NCI-H510A treated with DMSO at 0.1 percent for 48 hours (cell line): ENCODE data around the gene TMEM41B.
"Not testable (repeated sequence)": the region's sequence is repeated elsewhere in the genome, so short reads cannot be mapped to it uniquely, and the experiment has no call there.

Experiments
- DNase-seq: peaks from one replicate; lab custom pipeline; 2025; lab: John Stamatoyannopoulos, UW

Gene TMEM41B

DNA sequence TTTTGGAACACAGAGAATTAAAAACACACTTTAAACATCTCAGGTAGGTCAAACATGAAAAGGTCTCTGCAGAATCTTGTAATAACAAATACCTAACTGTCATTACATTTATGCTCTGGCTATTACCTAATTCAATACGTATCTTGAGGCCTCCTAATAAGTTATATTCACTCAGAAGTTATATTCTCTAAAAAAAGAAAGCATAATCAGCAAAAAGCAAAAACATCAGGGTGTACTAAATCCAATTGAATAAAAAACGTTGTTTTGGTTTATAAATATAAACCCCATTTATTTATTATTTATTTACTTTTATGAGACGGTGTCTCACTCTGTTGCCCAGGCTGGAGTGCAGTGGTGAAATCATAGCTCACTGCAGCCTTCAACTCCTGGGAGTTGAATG lies 10.2 kb downstream of the TMEM41B start:
- no peak for DNase-seq

DNA sequence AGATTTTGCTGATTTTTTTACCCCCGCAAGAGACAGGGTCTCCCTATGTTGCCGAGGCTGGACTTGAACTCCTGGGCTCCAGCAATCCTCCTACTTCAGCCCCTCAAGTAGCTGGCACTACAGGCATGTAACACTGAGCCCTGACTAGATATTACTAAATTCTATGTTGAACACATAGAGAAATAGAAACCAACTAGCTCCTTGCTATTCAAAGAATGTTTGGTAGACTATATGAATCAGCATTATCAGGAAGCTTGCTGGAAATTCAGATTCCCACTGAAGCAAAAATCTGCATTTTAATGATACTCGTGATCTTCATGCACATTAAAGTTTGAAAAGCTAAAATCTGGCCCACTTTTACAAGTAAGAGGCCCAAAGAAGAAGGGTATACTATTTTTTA lies 11.9 kb downstream of the TMEM41B start:
- no peak for DNase-seq

DNA sequence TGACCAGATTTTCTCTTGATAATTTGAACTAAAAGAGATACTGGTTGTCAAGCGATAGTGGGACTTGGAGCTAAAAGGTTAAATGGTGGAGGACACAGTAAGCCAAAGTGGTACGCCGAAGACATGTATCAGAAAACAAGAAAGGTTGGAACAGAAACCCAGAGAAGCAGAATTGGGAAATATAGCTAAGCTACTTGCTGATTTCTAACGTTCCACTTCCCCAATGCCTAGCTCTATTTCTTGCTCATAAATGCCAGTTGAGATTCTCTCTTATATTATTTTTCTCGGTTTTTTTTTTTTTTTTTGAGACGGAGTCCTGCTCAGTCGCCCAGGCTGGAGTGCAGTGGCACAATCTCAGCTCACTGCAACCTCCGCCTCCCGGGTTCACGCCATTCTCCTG lies 12.7 kb downstream of the TMEM41B start:
- DNase-seq = no peak

DNA sequence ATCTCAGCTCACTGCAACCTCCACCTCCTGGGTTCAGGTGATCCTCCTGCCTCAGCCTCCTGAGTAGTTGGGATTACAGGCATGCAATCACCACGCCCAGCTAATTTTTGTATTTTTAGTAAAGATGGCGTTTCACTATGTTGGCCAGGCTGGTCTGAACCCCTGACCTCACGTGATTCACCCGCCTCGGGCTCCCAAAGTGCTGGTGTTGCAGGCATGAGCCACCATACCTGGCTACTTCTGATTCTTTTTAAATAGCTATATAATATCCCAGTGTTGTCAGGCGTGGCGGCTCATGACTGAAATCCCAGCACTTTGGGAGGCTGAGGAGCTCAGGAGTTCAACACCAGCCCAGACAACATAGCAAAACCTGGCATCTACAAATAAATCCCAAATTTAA lies 20.7 kb downstream of the TMEM41B start:
- DNase-seq = no peak

DNA sequence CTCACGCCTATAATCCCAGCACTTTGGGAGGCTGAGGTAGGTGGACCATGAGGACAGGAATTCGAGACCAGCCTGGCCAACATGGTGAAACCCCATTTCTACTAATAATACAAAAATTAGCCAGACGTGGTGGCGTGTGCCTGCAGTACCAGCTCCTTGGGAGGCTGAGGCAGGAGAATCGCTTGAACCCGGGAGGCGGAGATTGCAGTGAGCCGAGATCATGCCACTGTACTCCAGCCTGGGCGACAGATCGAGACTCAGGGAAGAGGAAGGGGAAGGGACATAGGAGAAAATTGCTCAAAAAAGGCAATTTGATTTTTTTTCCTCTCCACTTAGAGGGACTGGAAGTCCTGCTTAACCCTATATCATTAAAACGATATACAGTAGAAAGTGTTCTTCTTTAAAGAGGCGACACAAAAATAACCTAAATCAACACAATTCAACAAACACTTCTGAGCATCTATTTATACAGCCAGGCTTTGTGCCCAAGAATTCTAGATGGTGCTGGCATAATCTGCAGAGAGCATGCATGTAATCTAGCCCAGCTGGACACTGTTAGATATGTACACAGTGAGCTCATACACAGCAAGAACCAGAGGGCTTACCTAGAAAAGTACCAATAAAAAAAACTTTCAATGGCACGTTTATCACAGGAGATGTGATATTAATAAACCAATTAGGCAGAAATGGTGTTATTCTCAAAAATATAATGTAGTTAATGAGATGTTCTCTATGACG lies 28.4 kb downstream of the TMEM41B start:
- no peak for DNase-seq

DNA sequence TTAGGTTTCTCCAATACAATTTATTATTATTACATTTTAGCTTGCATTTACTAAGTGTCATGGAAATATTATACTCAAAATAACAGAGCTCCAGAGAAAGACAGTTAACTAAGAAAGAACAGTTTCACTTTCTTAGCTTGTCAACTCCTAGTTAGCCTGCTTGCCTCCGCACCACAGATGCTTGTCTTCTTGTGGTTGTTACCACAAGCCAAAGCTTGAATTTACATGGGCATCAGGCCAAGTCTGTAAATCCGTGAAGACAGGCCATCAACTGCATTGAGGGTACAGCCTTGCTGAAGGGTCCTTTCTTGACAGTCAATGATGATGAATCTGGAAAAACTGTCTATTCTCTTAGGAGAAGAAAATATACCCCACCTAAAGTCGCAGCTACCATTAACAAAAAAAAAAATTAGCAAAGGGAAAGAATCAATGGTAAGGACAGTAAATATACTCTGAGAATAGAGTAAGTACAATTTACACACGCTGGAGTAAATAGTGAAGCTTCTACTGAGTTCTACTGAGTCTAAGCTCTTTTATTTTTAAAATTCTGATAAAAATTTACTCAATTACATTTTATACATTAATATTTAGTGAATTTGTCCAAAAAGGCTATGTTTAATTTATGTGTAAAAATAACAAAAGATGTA lies 33.6 kb downstream of the TMEM41B start:
- DNase-seq = peak; percentile 10

DNA sequence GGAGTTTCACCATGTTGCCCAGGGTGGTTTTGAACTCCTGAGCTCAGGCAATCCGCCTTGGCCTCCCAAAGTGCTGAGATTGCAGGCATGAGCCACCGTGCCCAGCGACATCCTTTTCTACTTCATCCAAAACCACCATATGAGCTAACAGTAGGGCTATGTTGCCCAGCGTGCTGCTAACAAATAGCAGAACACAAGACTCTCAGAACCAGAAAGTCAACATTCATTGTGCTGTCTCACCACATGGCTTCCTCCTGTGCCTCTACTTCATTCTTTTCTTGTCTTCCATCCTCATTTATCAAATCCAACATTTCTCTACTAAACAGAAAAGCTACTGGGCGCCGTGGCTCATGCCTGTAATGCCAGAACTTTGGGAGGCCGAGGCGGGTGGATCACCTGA lies 37.2 kb downstream of the TMEM41B start:
- no peak for DNase-seq

DNA sequence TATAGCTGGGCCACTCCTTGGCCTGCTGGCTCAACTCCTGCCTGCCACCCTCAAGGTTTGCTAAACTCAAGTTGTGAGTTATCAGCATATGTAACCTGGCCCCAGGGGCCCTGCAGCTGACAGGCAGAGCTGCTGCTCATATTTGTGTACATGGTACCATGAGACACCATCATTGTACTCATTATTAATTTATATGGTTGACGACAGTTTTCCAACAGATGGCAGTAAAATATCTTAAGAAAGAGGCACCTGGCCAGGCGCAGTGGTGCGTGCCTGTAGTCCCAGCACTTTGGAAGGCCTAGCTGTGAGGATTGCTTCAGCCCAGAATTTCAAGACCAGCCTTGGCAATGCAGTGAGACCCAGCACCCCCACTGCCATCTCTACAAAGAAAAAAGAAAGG lies 37.8 kb downstream of the TMEM41B start:
- DNase-seq = no peak

DNA sequence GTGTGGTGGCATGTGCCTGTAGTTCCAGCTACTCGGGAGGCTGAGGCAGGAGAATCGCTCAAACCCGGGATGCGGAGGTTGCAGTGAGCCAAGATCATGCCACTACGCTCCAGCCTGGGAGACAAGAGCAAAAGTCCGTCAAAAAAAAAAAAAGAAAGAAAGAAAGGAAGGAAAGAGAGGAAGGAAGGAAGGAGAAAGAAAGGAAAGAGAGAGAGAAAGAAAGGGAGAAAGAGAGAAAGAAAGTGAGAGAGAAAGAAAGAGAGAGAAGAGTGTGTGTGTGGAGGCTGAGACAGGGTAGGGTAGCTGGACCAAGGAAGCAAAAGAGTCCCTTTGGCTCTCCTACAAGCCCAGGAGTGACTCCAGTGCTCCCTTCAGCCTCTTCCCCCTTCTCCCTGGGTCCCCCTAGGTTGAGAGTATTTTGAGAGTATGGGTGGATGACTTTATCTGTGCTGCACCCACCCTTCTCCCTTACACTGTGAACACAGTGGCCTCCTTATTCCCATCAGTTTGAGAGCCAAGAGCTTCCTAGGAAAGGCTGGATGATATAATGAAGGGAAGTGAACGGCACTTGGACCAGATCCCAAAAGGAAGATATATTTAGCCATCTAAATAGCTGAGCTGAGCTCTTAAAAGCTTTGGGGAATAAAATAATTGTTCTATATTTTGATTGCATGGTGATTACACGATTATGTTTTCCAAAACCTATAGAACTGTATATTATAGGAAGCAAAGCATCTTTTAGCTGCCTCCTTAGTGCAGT lies 39.7 kb downstream of the TMEM41B start:
- no peak for DNase-seq

DNA sequence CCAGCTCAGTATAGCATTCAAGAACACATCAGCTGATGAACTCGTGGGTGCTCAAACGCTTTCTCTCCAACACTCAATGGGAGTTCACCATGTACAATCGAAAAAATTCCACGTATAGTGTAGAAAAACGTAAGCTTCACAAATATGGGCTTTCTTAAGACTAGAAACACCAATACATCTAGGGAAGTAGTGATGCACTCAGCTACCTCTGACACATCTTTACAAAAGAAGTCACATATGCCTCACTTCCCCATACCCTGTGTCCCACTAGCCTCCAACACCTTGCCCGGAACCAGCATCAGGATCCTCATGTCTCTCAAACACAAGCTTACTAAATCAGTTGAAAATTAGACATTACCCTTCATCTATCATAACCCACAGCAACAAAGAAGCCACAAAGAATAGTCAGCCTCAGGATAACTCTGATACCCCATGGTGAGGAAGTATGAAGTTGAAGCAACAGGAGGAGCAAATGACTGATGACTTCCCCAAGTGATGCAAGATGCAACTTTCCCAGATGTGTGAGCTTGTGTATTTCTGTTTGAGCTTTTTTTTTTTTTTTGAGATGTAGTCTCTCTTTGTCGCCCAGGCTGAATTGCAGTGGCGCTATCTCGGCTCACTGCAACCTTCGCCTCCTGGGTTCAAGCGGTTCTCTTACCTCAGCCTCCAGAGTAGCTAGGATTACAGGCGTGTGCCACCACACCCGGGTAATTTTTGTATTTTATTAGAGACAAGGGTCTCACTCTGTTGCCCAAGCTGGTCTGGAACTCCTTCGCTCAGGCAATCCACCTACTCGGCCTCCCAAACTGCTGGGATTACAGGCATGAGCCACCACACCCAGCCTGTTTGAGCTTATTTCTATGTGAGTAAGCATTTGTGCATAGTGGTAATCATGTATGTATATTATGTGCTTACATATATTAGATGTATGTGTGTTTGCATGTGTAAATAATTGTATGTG lies 40.7 kb downstream of the TMEM41B start:
- DNase-seq = no peak

DNA sequence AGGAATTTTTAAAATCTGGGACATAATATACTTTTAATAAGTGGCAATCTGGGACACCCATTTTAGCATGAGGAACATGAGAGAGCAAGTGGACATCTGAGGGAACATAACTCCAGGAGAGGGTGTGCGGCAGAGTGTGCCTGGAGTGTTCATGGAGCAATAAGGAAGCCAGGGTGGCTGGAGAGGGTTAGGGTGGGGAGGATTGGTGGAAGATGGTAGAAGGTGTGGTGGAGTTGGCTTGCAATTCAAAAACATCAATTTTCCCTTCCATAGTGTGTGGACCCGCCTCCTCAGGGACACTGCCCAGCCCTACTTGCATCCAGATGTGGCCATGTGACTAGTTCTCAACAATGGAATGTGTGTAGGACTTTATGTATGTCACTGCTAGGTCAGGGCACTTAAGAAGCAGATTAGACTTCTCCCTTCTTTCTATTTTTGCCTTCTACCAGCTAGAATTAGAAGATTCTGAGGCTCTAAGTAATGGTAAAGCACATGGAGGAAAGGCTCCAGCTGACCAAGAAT lies 44.8 kb downstream of the TMEM41B start:
- no peak for DNase-seq

DNA sequence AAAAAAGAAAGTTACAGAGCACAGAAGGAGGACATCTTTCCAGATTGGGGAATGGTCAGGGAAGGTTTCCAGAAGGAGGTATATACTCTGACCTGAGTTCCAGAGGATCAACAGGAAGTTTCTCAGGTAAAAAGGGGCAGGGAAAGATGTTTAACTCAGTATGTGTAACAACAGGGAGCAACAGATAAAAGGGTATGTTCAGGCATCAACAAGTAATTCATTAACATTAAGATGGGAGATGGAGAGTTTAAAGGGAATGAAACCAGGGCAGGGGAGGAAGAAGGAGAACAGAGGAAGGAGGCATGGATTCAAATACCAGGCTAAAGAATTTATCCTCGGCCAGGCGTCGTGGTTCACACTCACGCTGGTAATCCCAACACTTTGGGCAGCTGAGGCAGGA lies 46.7 kb downstream of the TMEM41B start:
- no peak for DNase-seq

DNA sequence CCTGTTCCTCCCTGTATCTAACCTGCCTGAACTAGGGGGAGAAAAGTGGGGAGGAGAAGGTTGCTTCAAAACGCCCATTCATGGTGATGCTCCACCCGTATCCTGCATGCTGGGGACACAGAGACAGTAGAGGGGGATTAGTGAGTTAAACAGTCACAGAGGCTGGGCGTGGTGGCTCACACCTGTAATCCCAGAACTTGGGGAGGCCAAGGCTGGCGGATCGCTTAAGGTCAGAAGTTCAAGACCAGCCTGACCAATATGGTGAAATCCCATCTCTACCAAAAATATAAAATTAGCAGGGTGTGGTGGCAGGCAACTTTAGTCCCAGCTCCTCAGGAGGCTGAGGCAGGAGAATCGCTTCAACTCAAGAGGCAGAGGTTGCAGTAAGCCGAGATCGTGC lies 47.5 kb downstream of the TMEM41B start:
- no peak for DNase-seq

DNA sequence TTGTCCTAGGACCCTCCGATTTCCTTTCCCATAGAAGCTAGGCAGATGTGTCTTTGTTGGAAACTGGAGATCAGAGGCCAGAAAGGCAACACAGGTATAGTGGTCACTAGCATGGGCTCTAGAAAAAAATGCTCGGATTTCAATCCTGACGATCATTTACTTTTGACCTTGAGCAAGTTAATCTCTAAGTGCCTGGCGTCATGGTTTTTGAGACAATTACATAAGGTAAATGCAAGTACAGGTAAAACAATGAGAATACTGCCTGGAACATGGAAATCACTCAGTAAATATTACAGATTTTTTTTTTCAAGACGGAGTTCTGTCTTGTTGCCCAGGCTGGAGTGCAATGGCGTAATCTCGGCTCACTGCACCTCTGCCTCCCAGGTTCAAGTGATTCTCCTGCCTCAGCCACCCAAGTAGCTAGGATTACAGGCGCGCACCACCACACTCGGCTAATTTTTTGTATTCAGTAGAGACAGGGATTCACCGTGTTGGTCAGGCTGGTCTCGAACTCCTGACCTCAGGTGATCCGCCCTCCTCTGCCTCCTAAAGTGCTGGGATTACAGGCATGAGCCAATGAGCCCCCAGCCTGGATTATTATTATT lies 48.2 kb downstream of the TMEM41B start:
- DNase-seq = no peak

DNA sequence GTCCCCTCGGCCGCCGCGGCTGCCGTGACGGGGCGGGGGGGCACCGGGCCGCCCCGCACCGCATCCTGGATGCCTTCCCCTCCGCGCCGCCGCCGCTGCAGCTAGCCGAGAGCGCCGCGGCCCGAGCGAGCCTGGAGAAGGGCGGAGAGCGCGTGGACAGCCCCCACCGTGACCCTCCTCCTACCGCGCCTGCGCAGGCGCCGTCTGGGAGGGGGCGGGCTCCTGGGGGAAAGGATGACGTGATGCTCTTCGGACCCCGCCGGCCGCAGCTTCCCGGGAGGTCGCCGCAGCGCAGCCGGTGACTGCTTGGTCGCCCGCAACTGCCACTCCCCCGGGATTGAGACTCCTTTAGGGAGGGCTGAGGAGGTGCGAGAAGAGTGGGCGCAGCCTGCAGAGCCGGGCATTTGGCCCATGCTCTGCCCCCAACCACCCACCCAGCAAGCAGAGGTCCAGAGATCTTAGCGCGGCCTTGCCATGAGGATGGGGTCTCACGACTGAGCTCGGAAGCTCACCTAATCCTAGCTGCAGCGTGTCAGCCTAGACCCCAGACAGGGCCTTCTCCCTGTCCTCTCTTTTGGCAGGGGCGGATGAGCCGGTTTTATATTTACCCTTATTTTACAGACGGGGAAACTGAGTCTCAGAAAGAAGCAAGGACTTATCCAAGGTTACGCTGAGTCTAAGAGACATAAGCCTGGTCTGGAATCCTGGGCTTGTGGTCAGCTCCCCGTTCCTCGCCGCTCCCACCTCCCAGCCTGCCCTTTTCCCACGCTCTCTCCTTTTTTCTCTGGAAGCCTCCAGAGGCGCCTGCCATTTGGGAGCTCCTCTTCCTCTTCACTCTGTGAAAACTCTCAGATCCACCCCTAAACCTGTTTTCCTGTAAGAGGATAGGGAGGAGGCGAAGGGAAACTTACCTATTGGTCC lies 48.9 kb downstream of the TMEM41B start, which contains the start of gene DENND5A:
Gene DENND5A, minus strand, starts transcription at position 140 of the 921 bp plus-strand sequence. CDS start 281 bp downstream, outside the sequence.
- DNase-seq = peak; percentile 49

DNA sequence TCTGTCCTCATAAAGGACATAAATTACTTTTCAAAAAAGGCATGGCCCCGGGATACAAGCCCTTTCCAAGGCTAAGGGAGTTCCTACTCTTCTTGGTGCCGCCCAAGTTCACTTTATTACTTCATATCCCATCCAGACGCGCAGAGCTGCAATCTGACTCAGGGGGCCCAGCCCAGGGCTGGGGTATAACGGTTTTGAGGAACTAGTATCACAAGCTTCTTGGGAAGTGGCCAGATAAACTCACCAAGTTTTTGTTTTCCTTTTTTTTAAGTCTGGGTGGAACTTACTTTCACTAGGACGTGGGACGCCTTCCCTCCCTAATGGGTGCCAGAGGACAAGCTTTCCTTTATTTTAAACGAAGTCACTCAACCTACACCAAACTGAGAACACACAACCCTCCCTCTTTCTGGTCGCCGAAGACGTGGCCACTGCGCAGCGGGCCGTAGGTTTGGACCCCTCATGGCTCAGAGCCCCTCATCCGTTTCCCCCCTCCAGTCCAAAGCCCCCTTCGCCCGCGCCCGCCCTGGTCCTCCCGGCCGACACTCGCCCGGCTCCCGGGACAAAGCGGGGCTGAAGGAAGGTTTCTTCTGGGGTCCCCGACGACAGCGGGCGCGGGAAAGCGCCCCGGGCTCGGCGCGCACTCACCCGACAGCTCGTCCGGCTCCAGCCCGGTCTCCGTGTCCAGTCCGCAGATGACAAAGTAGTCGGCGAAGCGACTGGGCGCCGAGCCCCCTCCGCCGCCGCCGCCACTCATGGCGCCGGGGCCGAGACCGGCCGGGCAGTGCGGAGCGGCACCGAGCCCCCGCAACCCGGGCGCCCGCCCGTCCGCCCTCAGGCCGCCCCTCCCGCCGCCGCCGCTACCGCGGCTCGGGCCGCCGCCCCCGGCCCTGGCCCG lies 49.8 kb downstream of the TMEM41B start:
- no peak for DNase-seq

DNA sequence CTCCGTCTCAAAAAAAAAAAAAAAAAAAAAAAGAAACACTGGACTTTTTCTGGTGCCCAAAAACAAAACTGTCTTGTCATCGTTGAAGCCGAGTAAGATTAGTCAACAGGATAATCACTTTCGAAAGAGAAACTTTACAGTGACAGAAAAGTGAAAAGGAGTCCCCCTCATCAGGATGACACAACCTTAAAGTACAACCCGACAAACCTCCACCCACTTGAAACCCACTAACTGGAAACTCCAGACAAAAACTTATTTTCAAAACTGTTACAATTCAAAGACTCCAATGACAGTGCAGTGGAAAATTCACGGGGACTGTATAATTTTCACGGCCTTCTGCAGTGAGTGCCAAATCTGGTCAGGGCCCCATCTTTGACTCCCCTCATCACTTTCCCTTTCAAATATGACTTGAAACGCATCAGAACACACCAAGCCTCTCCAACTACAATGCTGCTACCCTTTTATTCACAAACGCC lies 50.5 kb downstream of the TMEM41B start:
- no peak for DNase-seq

DNA sequence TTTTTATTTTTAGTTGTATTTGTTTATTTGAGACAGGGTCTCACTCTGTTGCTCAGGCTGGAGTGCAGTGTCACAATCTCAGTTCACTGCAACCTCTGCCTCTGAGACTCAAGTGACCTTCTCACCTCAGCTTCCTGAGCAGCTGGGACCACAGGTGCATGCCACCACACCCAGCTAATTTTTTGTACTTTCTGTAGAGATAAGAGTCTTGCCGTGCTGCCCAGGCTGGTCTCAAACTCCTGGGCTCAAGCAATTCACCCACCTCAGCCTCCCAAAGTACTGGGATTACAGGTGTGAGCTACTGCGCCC lies 53.6 kb downstream of the TMEM41B start:
- DNase-seq = not testable (repeated sequence)
